Osteoblast (primary cell): Measurements from ENCODE around the gene PKHD1. TPM values are rescaled to one million over a fixed set of nuclear protein-coding genes. Genes with fewer than 3 reads are reported as not detected.

ENCODE experiments used
- DNase-seq: peaks from one replicate; pipeline ENCODE4 v3.0.0; 2011; ENCODE audit warnings: low spot score, mixed read lengths; ENCODE audit not compliant: insufficient read length; ENCODE audit errors: missing footprints
- H2AFZ ChIP-seq: 2 replicates; pipeline ENCODE4 v1.6.0; 2011; ENCODE audit warnings: mild to moderate bottlenecking, low read length
- H3K27ac ChIP-seq: 2 replicates; pipeline ENCODE4 v1.5.1; 2011; ENCODE audit warnings: mild to moderate bottlenecking, low read depth, low read length, moderate library complexity
- H3K27me3 ChIP-seq: 2 replicates; pipeline ENCODE4 v1.6.0; 2012; ENCODE audit warnings: mild to moderate bottlenecking, control low read depth, inconsistent platforms, low read length, moderate library complexity; ENCODE audit not compliant: insufficient read depth
- H3K36me3 ChIP-seq: 2 replicates; pipeline ENCODE4 v1.5.1; 2011; ENCODE audit warnings: mild to moderate bottlenecking, low read length, control low read depth, moderate library complexity; ENCODE audit not compliant: insufficient read depth
- H3K4me1 ChIP-seq: 2 replicates; pipeline ENCODE4 v1.5.1; 2011; ENCODE audit warnings: mild to moderate bottlenecking, low read length, control low read depth, moderate library complexity; ENCODE audit not compliant: insufficient read depth
- H3K4me2 ChIP-seq: 2 replicates; pipeline ENCODE4 v1.6.0; 2011; ENCODE audit warnings: mild to moderate bottlenecking, low read length; ENCODE audit not compliant: insufficient read depth
- H3K4me3 ChIP-seq: fragments of 200-600 bp; sonication (generic); 3 replicates; pipeline ENCODE4 v1.5.1; 2012; ENCODE audit warnings: mild to moderate bottlenecking, low read length, inconsistent platforms; ENCODE audit not compliant: insufficient read depth
- H3K79me2 ChIP-seq: 2 replicates; pipeline ENCODE4 v1.6.0; 2012; ENCODE audit warnings: mild to moderate bottlenecking, low read length, control low read depth, inconsistent platforms; ENCODE audit not compliant: insufficient read depth
- H3K9me3 ChIP-seq: 2 replicates; pipeline ENCODE4 v1.5.1; 2011; ENCODE audit warnings: low read depth, low read length, control low read depth
- H4K20me1 ChIP-seq: 2 replicates; pipeline ENCODE4 v1.6.0; 2012; ENCODE audit warnings: mild to moderate bottlenecking, low read length, control low read depth; ENCODE audit not compliant: insufficient read depth
- small RNA-seq: library from RNA; depleted of rRNA; stranded (forward); fragments of <200 nt; gene quantifications from one replicate; pipeline ENCODE3, GENCODE V24; 2012
- total RNA-seq: library from RNA; depleted of rRNA; stranded (reverse); fragments of >200 nt; gene quantifications from 2 replicates; pipeline ENCODE4 v1.2.3, GENCODE V29; 2012
- TF ChIP-seq, protein P1 (sequence below): IDR thresholded peaks from 2 replicates; pipeline ENCODE4 v1.5.1; 2011; ENCODE audit warnings: mild to moderate bottlenecking, low read depth, low read length, moderate library complexity; ENCODE audit errors: extremely low read depth

Gene PKHD1
- total RNA-seq, 1 donor: not detected

DNA sequence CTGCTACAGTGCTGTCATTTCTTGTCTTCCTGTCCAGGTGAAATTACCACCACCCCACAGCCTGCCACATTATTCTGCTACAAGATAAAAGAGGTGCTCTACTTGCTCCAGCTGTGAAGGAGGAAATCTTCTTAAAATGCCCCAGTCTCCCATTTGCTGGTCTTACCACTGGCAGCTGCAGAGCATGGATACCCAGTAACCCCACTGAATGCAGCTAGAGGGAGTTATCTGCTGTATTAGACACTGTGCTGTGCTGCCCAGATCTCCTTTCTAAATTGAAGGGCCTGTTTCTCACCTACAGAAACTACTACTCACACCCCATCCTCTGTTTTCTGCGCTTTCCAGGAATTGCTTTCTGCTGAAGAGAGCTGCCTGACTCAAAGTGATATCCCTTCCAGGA, 517.8 kb downstream of the PKHD1 start:
- no peaks in the 10 kb centered on the region for H3K36me3 ChIP-seq
- H3K27me3 ChIP-seq: no peaks in the 10 kb centered on the region
- TF ChIP-seq, protein P1, sequence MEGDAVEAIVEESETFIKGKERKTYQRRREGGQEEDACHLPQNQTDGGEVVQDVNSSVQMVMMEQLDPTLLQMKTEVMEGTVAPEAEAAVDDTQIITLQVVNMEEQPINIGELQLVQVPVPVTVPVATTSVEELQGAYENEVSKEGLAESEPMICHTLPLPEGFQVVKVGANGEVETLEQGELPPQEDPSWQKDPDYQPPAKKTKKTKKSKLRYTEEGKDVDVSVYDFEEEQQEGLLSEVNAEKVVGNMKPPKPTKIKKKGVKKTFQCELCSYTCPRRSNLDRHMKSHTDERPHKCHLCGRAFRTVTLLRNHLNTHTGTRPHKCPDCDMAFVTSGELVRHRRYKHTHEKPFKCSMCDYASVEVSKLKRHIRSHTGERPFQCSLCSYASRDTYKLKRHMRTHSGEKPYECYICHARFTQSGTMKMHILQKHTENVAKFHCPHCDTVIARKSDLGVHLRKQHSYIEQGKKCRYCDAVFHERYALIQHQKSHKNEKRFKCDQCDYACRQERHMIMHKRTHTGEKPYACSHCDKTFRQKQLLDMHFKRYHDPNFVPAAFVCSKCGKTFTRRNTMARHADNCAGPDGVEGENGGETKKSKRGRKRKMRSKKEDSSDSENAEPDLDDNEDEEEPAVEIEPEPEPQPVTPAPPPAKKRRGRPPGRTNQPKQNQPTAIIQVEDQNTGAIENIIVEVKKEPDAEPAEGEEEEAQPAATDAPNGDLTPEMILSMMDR: no peak
- no peaks in the 10 kb centered on the region for H4K20me1 ChIP-seq
- H3K4me2 ChIP-seq: no peak overlapping the region
- DNase-seq: no peak
- H2AFZ ChIP-seq: no peak overlapping the region
- no peak overlapping the region for H3K27ac ChIP-seq
- H3K9me3 ChIP-seq: peaks cover 3% of the 10 kb centered on the region
- H3K4me1 ChIP-seq: no peaks in the 10 kb centered on the region
- H3K4me3 ChIP-seq: no peak overlapping the region
- H3K79me2 ChIP-seq: no peaks in the 10 kb centered on the region

DNA sequence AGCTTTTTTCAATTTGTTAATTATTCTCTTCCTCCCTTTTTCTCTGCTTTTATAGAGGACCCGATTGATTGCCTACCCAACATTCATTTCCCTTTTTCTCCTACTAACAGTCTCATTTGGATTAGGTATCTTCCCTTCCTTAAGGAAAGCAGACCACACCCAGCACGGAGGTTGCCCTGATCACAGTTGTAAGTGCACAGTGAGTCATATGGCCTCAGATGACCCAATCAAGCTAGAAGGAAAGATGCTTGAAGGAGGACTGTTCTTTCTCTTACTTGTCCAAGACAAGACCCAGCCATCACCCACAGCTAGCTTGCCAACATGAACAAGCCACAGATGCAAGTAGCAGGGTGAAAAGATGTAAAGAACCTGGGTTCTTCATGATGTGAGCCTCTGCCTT, 518.6 kb downstream of the PKHD1 start:
- no peak overlapping the region for H2AFZ ChIP-seq
- TF ChIP-seq, protein P1: no peak
- no peak overlapping the region for H3K27ac ChIP-seq

DNA sequence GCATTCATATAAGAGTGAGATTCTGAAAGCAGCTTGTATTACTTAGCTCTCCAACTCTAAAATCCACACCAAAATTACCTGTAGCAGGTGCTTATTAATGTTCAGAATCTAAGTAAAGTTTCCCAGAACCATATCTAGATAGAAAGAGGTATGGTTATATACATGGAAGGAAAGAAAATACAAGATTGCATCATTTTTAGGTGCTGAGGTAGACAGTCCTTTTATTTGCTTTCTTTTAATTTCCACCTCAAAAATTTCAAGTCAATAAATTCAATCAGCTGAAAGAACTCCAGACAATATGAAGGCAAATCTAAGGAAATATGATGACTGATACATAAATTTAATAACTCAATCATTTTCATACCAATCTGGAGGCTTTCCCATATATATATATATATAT, 521.9 kb downstream of the PKHD1 start:
- no peak overlapping the region for H3K4me3 ChIP-seq
- no peak overlapping the region for H3K27ac ChIP-seq
- H4K20me1 ChIP-seq: no peaks in the 10 kb centered on the region
- H3K79me2 ChIP-seq: no peaks in the 10 kb centered on the region
- H3K4me2 ChIP-seq: no peak overlapping the region
- H3K36me3 ChIP-seq: no peaks in the 10 kb centered on the region
- H3K4me1 ChIP-seq: no peaks in the 10 kb centered on the region
- TF ChIP-seq, protein P1: no peak
- H2AFZ ChIP-seq: no peak overlapping the region
- peaks cover 3% of the 10 kb centered on the region for H3K9me3 ChIP-seq
- no peaks in the 10 kb centered on the region for H3K27me3 ChIP-seq
- DNase-seq: no peak

More for the DNA sequence above, 518.6 kb downstream of the PKHD1 start:
- DNase-seq: no peak
- H3K4me3 ChIP-seq: no peak overlapping the region
- no peaks in the 10 kb centered on the region for H3K36me3 ChIP-seq
- no peaks in the 10 kb centered on the region for H3K79me2 ChIP-seq
- peaks cover 3% of the 10 kb centered on the region for H3K9me3 ChIP-seq
- H3K27me3 ChIP-seq: no peaks in the 10 kb centered on the region
- no peak overlapping the region for H3K4me2 ChIP-seq
- no peaks in the 10 kb centered on the region for H3K4me1 ChIP-seq
- no peaks in the 10 kb centered on the region for H4K20me1 ChIP-seq

Small RNA genes lying within 50 kb of the gene (small RNA-seq; reads per million reads assigned to genes)
- gene RN7SL580P: not detected

Other genes starting within 250 kb of the PKHD1 start
- not detected in 2 replicates for gene IL17A, start 98.8 kb upstream of the PKHD1 start, total RNA-seq
- not detected in 2 replicates for gene IL17F, start 156.9 kb upstream of the PKHD1 start, total RNA-seq
- gene MCM3, start 197.1 kb upstream of the PKHD1 start, total RNA-seq: 19.2 and 19.4 TPM in 2 replicates